Activated CD8-positive, alpha-beta T cell treated with anti-CD3 and anti-CD28 coated beads, Interleukin-2, amount 10 ng/mL, durations not matched to agents 7 days and 5 days (primary cell): ENCODE measurements around the gene SPINK8. TPM values are rescaled to one million over a fixed set of nuclear protein-coding genes. Genes with fewer than 3 reads are reported as not detected.

Experiments
- ATAC-seq: fragments of 150-1000 bp; cut with Tn5 transposase; one replicate; pipeline ENCODE4 v1.10.0; 2021; ENCODE audit warnings: moderate library complexity
- CTCF ChIA-PET: fragments of 350-600 bp; sonication (Branson Sonifier 250); formaldehyde crosslinking; loops from one replicate; lab custom pipeline; 2021; ENCODE audit warnings: antibody characterized with exemption; lab: Charles Lee
- POLR2A ChIA-PET: fragments of 350-600 bp; sonication (Branson Sonifier 250); formaldehyde crosslinking; loops from one replicate; lab custom pipeline; 2021; ENCODE audit warnings: antibody characterized with exemption; lab: Charles Lee
- DNase-seq: peaks from one replicate; pipeline ENCODE4 v3.0.0-alpha.2; 2020
- H3K27ac Mint-ChIP-seq: one replicate; pipeline ENCODE4 v1.8.0; 2021; ENCODE audit warnings: mild to moderate bottlenecking, mixed read lengths
- H3K27me3 Mint-ChIP-seq: one replicate; pipeline ENCODE4 v1.8.0; 2021; ENCODE audit warnings: low read depth, mixed read lengths
- H3K36me3 Mint-ChIP-seq: one replicate; pipeline ENCODE4 v1.8.0; 2021; ENCODE audit warnings: low read depth, mixed read lengths
- H3K4me1 Mint-ChIP-seq: one replicate; pipeline ENCODE4 v1.8.0; 2021; ENCODE audit warnings: low read depth, mixed read lengths
- H3K4me3 Mint-ChIP-seq: one replicate; pipeline ENCODE4 v1.8.0; 2021; ENCODE audit warnings: mild to moderate bottlenecking, mixed read lengths
- H3K9me3 Mint-ChIP-seq: one replicate; pipeline ENCODE4 v1.8.0; 2022; ENCODE audit warnings: mixed read lengths; ENCODE audit not compliant: insufficient read depth
- total RNA-seq, 2 experiments: library from RNA; stranded (reverse); gene quantifications; one replicate each; pipeline ENCODE4 v1.2.3, GENCODE V29; 2021

The SPINK8 gene
- total RNA-seq, 2 experiments from 2014 or later = not detected

DNA sequence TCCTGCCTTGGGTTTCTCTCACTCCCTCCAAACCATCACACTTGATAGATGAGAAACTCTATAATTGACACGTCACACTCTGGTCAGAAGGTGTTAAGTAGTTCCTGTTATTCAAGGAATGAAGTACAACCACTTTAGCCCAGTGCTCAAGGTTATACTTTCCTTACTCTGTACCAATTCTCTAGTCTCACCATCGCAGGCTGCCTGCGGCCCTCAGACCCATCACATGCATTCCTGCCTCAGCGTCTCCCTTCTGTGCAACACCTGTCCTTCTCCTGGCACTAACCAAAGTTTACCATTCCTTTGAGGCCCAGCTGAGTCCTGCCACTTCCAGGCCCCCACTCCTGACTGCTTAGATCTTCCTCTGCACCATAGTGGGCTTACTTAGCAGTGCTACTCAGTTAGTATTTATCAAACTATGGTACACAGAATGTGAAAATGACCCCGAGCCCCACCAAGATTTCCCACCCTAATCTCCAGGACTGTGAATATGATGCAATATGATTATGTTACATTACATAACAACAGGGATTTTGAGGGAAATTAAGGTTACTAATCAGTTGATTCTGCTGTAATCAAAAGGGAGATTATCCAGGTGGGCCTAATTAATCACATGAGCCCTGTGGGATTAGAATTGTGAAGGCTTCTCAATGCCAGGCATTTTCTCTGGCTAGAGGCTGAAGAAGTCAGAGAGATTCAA, 36.2 kb downstream of the SPINK8 start:
- Mint-ChIP-seq H3K36me3 (peaks cover 59% of the 10 kb centered on the region), H3K27me3 (no peaks in the 10 kb centered on the region), H3K9me3 (no peaks in the 10 kb centered on the region), H3K27ac (no peak overlapping the region), H3K4me3 (no peak overlapping the region), H3K4me1 (peaks cover 35% of the 10 kb centered on the region)
- no peak for DNase-seq
- ChIA-PET CTCF (interaction anchor here (0.8 kb wide), 1 partner anchor 139 kb away, joined by 3 read pairs; no protein-coding TSS in a partner anchor), POLR2A (no interaction called here)
- ATAC-seq = no peak

DNA sequence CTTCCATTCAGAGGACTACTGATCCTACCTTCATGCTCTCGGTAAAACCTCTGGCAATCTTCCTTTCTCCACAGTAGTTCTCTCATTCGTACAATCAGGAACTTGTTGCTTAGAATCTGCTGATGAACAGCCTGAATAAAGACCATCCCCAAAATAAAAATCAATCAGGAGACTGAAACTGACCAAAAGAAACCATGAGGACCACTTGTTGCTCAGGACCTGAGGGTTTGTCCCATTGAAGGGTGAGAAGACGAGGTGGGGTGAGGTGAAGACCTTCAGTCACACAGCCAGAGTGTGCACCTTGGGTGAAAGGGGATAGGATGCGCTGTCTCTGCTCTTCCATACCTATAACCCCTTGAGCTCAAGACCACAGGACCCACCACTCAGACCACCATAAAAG, 36.8 kb downstream of the SPINK8 start:
- Mint-ChIP-seq H3K27ac (no peak overlapping the region), H3K9me3 (no peaks in the 10 kb centered on the region), H3K4me1 (peaks cover 30% of the 10 kb centered on the region), H3K36me3 (peaks cover 60% of the 10 kb centered on the region), H3K27me3 (no peaks in the 10 kb centered on the region), H3K4me3 (no peak overlapping the region)
- CTCF ChIA-PET = no interaction called here
- POLR2A ChIA-PET = no interaction called here
- ATAC-seq (no peak), DNase-seq (no peak)

DNA sequence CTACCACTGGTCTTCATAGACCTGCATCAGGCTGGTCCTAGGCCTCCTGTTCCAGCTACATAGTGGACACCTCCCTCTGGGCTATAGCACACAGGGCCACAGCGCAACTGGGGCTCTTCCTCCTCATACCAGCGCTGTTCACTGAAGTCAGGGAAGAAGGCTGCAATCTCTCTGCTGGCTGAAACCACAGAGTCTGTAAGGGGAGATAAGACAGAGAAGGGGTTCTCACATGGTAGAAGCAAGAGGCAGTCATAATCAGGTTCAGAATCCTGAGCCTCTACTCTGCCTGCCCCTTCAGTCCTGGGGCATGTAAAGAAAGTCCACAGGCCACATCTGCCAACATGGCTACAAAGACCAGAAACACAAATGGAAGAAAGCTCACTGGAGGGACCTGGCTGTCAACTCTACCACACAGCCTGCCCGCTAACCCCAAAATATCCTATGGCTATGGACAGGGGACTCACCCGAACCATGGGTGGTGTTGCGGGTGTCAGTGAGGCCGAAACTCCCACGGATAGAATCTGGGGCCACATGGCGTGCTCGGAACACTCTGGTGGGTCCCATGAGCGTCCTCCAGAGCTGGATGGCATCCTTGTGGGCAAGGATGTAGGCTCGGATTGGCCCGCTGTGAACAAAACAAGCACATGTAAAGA, 38.7 kb downstream of the SPINK8 start:
- ChIA-PET POLR2A (no interaction called here), CTCF (interaction anchor here (1.1 kb wide), 1 partner anchor 141 kb away, joined by 3 read pairs; no protein-coding TSS in a partner anchor)
- ATAC-seq = no peak
- H3K36me3 Mint-ChIP-seq = peaks cover 60% of the 10 kb centered on the region
- peaks cover 22% of the 10 kb centered on the region for H3K4me1 Mint-ChIP-seq
- no peaks in the 10 kb centered on the region for H3K9me3 Mint-ChIP-seq
- no peak overlapping the region for H3K4me3 Mint-ChIP-seq
- no peaks in the 10 kb centered on the region for H3K27me3 Mint-ChIP-seq
- H3K27ac Mint-ChIP-seq = no peak overlapping the region
- no peak for DNase-seq

DNA sequence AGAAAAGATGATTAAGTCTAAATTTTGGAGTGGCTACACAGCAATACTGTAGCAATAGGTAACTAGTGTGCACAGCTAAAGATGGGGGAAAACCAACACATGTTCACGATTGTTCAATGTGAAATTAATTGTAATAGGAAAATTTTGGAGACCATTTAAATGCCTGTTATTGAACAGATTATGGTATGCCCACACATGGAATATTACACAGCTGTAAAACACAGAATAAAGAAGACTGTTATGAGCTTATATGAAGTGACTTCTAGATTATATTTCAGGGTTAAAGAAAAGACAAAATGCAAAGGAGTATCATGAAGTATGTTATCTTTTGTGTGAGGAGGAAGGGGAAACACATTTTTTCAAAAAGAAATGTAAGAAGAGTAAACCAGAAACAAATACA, 43.8 kb downstream of the SPINK8 start:
- CTCF ChIA-PET = interaction anchor here (1.5 to 1.9 kb wide), 2 partner anchors 10 to 49 kb away, joined by 3 to 5 read pairs; partner anchors contain the start of gene ZNF589
- no peaks in the 10 kb centered on the region for H3K4me1 Mint-ChIP-seq
- no peak for DNase-seq
- no peaks in the 10 kb centered on the region for H3K9me3 Mint-ChIP-seq
- peaks cover 35% of the 10 kb centered on the region for H3K36me3 Mint-ChIP-seq
- POLR2A ChIA-PET = interaction anchor here (1.4 kb wide), 1 partner anchor 11 kb away, joined by 4 read pairs; no protein-coding TSS in a partner anchor
- H3K4me3 Mint-ChIP-seq = no peak overlapping the region
- ATAC-seq = no peak
- H3K27ac Mint-ChIP-seq = no peak overlapping the region
- H3K27me3 Mint-ChIP-seq = no peaks in the 10 kb centered on the region

DNA sequence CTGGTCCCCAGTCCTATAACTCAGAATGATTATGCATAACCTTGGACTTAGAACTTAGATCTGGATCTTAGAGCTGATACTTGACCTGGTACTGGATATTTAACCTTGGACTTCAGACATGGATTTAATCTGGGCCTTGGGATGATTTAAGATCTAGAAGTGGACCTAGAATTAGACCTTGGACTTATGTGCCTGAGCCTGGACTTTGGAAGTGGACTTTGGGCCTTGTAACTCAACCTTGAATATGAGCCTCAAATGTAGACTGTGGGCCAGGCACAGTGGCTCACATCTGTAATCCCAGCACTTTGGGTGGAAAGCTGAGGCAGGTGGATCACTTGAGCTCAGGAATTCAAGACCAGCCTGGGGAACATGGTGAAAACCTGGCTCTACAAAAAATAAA, 46.4 kb downstream of the SPINK8 start:
- no peaks in the 10 kb centered on the region for H3K27me3 Mint-ChIP-seq
- POLR2A ChIA-PET = no interaction called here
- no peak for ATAC-seq
- no peaks in the 10 kb centered on the region for H3K4me1 Mint-ChIP-seq
- H3K4me3 Mint-ChIP-seq = no peak overlapping the region
- no peaks in the 10 kb centered on the region for H3K9me3 Mint-ChIP-seq
- no peak overlapping the region for H3K27ac Mint-ChIP-seq
- DNase-seq = no peak
- peaks cover 18% of the 10 kb centered on the region for H3K36me3 Mint-ChIP-seq
- CTCF ChIA-PET = interaction anchor here (1.2 to 2.0 kb wide), 2 partner anchors 13 to 149 kb away, joined by 3 to 11 read pairs; no protein-coding TSS in a partner anchor

DNA sequence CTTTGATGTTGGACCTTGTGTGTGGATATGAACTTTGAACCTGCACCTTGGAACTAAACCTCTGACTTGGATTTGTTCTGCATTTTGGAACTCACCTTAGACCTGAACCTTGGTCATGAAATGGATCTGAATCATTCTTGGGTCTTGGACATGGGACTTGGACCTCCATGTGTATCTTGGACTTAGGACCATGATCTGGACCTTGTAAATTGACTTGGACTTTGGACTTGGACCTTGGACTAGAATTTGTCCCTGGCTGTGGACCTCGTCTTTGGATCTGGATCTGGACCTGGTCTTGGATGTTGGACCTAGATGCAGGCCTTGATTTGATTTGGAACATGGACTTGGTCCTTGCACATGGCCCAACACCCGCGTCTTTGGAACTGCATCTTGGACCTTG, 47.2 kb downstream of the SPINK8 start:
- Mint-ChIP-seq H3K4me3 (no peak overlapping the region), H3K4me1 (peaks cover 2% of the 10 kb centered on the region), H3K9me3 (no peaks in the 10 kb centered on the region), H3K27me3 (no peaks in the 10 kb centered on the region), H3K27ac (no peak overlapping the region), H3K36me3 (peaks cover 17% of the 10 kb centered on the region)
- DNase-seq (no peak), ATAC-seq (no peak)
- POLR2A ChIA-PET = no interaction called here
- CTCF ChIA-PET = interaction anchor here (2.7 kb wide), 1 partner anchor 150 kb away, joined by 12 read pairs; no protein-coding TSS in a partner anchor

DNA sequence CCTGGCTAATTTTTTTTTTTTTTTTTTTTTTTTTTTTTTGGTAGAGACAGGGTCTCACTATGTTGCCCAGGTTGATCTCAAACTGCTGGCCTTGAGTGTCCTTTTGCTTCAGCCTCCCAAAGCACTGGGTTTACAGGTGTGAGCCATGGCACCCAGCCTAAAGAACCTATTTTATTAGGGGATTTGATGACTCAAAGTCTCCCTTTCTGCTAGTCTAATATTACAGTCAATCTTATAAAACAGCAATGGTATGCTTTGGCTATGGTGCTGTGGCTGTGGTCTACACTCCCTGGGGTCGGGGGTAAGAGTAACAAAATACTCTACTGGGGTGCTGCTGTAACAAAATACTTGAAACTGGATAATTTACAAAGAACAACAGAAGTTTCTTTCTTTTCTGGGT, 47.8 kb downstream of the SPINK8 start:
- no peak for ATAC-seq
- Mint-ChIP-seq H3K36me3 (peaks cover 13% of the 10 kb centered on the region), H3K27ac (no peak overlapping the region), H3K4me1 (peaks cover 2% of the 10 kb centered on the region), H3K4me3 (no peak overlapping the region), H3K9me3 (no peaks in the 10 kb centered on the region), H3K27me3 (no peaks in the 10 kb centered on the region)
- ChIA-PET POLR2A (interaction anchor here (0.9 kb wide), 1 partner anchor 15 kb away, joined by 3 read pairs; the partner anchor contains the start of gene NME6), CTCF (interaction anchor here (1.0 to 2.7 kb wide), 4 partner anchors 14 to 151 kb away, joined by 3 to 12 read pairs (median 4); no protein-coding TSS in a partner anchor)
- DNase-seq = no peak

DNA sequence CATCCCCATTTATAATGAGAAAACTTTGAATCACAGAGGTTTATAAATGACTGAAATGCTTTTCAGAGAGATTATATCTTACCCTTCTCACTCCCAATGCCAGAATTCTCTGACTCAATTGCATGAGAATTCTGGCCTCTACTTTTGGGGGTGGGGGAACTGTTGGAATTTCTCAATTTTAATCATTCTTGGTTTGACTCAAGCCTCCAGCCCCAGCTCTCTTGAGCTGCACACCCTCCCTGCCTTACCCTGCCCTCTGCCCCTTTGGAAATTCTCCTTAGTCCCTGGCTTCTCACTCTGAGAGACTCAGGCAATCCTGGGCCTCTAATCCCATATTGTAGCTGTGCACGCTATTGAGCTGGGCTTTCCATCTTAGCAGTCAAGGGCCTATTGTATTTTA, 48.3 kb downstream of the SPINK8 start:
- Mint-ChIP-seq H3K4me1 (peaks cover 2% of the 10 kb centered on the region), H3K27me3 (no peaks in the 10 kb centered on the region), H3K36me3 (peaks cover 13% of the 10 kb centered on the region), H3K27ac (no peak overlapping the region), H3K4me3 (no peak overlapping the region), H3K9me3 (no peaks in the 10 kb centered on the region)
- ATAC-seq = no peak
- POLR2A ChIA-PET = interaction anchor here (0.9 to 1.3 kb wide), 3 partner anchors 15 to 16 kb away, joined by 3 to 4 read pairs (median 3); partner anchors contain the start of gene NME6
- no peak for DNase-seq
- CTCF ChIA-PET = interaction anchor here (1.0 to 3.1 kb wide), 5 partner anchors 11 to 151 kb away, joined by 3 to 12 read pairs (median 4); no protein-coding TSS in a partner anchor

DNA sequence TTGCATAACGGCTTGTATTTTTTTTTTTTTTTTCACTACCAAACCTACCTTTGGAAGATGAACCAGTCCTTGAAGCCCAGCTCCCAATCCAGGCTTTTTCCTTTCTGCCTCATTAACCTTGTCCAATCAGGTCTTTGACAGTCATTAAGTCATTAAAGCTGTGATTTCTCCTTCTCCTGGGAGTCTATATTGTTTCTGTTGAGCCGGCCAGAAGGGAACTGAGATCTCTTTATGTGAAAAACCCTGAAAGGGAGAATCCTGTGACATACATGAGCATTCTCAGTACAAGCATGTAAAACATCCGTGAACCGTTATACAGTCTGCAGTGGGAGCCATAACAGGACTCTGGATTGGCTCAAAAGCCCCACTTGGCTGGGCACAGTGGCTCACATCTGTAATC, 52.6 kb downstream of the SPINK8 start:
- CTCF ChIA-PET = interaction anchor here (1.4 to 16.4 kb wide), 3 partner anchors 20 to 154 kb away, joined by 5 to 319 read pairs (median 10); partner anchors contain the start of gene NME6
- DNase-seq (no peak), ATAC-seq (no peak)
- Mint-ChIP-seq H3K27ac (no peak overlapping the region), H3K36me3 (no peaks in the 10 kb centered on the region), H3K9me3 (no peaks in the 10 kb centered on the region), H3K4me3 (no peak overlapping the region), H3K27me3 (no peaks in the 10 kb centered on the region), H3K4me1 (peaks cover 2% of the 10 kb centered on the region)
- POLR2A ChIA-PET = no interaction called here

DNA sequence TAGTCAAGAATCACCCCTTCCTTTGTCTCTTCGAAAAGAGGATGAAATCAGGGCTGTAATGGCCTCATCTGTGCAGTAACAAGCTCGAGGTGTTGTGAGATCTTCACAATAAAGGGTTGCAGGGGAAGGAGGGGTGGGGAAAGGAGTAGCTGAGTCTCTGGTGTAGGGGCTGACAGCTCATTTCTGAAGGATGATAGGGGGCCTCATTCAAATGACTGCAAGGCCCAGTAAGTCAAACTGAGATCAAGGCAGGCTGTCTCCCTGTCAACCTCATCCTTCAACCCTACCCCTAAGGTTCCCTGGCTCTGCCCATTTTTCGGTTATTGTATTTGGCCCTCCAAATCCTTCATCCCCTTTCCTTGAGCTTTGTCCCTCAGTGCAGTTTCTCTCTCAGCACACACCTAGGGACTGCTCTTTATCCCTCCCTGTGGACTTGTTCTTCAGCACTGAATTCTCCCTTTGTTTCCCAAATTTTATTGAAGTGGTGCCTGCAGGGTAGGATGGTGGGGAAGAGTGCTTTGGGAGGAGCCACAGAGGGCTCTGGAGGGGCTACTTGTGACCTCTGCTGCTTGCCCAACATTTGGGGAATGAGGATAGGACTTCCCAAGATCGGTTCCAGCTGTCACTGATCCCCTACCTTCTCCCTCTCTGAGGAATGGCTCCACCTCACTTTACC, 54.4 kb downstream of the SPINK8 start:
- H3K27ac Mint-ChIP-seq = no peak overlapping the region
- no peaks in the 10 kb centered on the region for H3K36me3 Mint-ChIP-seq
- no peaks in the 10 kb centered on the region for H3K27me3 Mint-ChIP-seq
- H3K4me1 Mint-ChIP-seq = peaks cover 2% of the 10 kb centered on the region
- H3K9me3 Mint-ChIP-seq = no peaks in the 10 kb centered on the region
- CTCF ChIA-PET = interaction anchor here (2.8 to 16.4 kb wide), 2 partner anchors 122 to 156 kb away, joined by 10 to 319 read pairs; no protein-coding TSS in a partner anchor
- no peak for DNase-seq
- no peak overlapping the region for H3K4me3 Mint-ChIP-seq
- POLR2A ChIA-PET = interaction anchor here (1.0 kb wide), 1 partner anchor 161 kb away, joined by 3 read pairs; the partner anchor contains the start of gene CCDC51
- no peak for ATAC-seq

DNA sequence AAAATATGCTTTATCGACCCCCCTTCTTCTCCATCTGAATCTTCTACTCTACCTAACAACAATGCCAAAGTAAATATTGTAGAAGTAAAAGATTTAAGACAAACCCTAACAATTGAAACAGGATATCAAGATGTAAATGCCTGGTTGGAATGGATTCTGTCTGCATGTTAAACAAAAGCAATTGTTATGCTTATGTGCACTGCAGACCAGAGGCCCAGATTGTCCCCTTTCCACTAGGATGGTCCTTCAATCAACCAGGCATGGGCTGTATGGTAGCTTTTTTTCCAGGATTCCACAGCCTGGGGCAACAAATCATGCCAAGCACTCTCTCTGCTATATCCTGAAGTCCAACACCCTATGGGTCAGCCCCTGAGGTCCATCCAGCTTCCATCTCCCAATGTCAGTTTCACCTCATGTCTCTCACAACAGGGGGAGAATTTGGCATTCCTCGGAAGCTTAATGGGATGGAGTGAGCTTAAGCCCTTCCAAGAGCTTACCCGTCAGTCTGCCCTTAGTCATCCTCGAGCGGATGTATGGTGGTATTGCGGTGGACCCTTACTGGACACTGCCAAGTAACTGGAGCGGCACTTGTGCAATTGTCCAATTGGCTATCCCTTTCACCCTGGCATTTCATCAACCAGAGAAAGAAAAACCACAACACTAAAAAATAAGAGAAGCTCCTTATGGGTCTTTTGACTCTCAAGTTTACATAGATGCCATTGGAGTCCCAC, 56.4 kb downstream of the SPINK8 start:
- ChIA-PET CTCF (interaction anchor here (0.9 to 16.4 kb wide), 5 partner anchors 9 to 163 kb away, joined by 3 to 319 read pairs (median 3); partner anchors contain the start of genes CCDC51 and TMA7), POLR2A (no interaction called here)
- H3K36me3 Mint-ChIP-seq = no peaks in the 10 kb centered on the region
- no peak overlapping the region for H3K27ac Mint-ChIP-seq
- no peaks in the 10 kb centered on the region for H3K9me3 Mint-ChIP-seq
- peaks cover 2% of the 10 kb centered on the region for H3K4me1 Mint-ChIP-seq
- ATAC-seq = no peak
- no peak overlapping the region for H3K4me3 Mint-ChIP-seq
- H3K27me3 Mint-ChIP-seq = no peaks in the 10 kb centered on the region
- no peak for DNase-seq
